NB4 (cell line): ENCODE results near the gene SAXO2.
"Not testable (repeated sequence)": the region's sequence is repeated elsewhere in the genome, so short reads cannot be mapped to it uniquely, and the experiment has no call there.

Experiments
- DNase-seq: peaks from one replicate; pipeline ENCODE4 v3.0.0; 2010; ENCODE audit warnings: low read depth
- H3K4me3 ChIP-seq: one replicate; pipeline ENCODE4 v1.5.1; 2011; ENCODE audit warnings: mild to moderate bottlenecking, low read depth, low read length, moderate library complexity
- CTCF ChIP-seq: IDR thresholded peaks from one replicate; pipeline ENCODE4 v1.5.1; 2012; ENCODE audit warnings: low read depth, low read length
- MAX ChIP-seq: IDR thresholded peaks from 2 replicates; pipeline ENCODE4 v1.6.1; 2011; ENCODE audit warnings: low read depth, low read length
- MYC ChIP-seq: IDR thresholded peaks from 2 replicates; pipeline ENCODE4 v1.6.1; 2011; ENCODE audit warnings: low read depth, low read length
- POLR2A ChIP-seq: IDR thresholded peaks from 2 replicates; pipeline ENCODE4 v1.6.1; 2011; ENCODE audit warnings: mild to moderate bottlenecking; ENCODE audit not compliant: insufficient read length; ENCODE audit errors: extremely low read depth

SAXO2 gene

GRCh38 chr15:82298032-82298431, 35.4 kb downstream of the SAXO2 start:
- TF ChIP-seq POLR2A, result no peak
- no peak overlapping the region for H3K4me3 ChIP-seq
- DNase-seq, result no peak

- no peak for TF ChIP-seq POLR2A
- no peak for TF ChIP-seq MYC
- no peak for TF ChIP-seq CTCF
- TF ChIP-seq MAX, result no peak
- no peak for DNase-seq
- no peak overlapping the region for H3K4me3 ChIP-seq
Observed at GRCh38 chr15:82298520-82298919, 35.9 kb downstream of the SAXO2 start.

- H3K4me3 ChIP-seq, DNase-seq: not testable (repeated sequence)
Observed at GRCh38 chr15:82299511-82299914, 36.9 kb downstream of the SAXO2 start.

GRCh38 chr15:82300326-82300725, 37.7 kb downstream of the SAXO2 start:
- DNase-seq, H3K4me3 ChIP-seq: not testable (repeated sequence)

- H3K4me3 ChIP-seq, result no peak overlapping the region
- no peak for DNase-seq
- no peak for TF ChIP-seq MAX
- no peak for TF ChIP-seq CTCF
- TF ChIP-seq MYC, result no peak
- no peak for TF ChIP-seq POLR2A
Observed at GRCh38 chr15:82300883-82301282, 38.3 kb downstream of the SAXO2 start.

GRCh38 chr15:82301296-82302016, 38.8 kb downstream of the SAXO2 start:
- DNase-seq, result no peak
- no peak for TF ChIP-seq CTCF
- no peak for TF ChIP-seq MAX
- TF ChIP-seq MYC, result no peak
- no peak for TF ChIP-seq POLR2A
- no peak overlapping the region for H3K4me3 ChIP-seq

- no peak for DNase-seq
- H3K4me3 ChIP-seq, result no peak overlapping the region
- TF ChIP-seq POLR2A (no peak), MAX (no peak), MYC (no peak), CTCF (no peak)
Observed at GRCh38 chr15:82303956-82304777, 41.5 kb downstream of the SAXO2 start.
